Bronchial epithelial cell (primary cell): ENCODE results near the gene MAGI2. TPM values are rescaled to one million over a fixed set of nuclear protein-coding genes. Genes with fewer than 3 reads are reported as not detected.

Experiments
- DNase-seq: peaks from one replicate; pipeline ENCODE4 v3.0.0-alpha.2; 2010; ENCODE audit warnings: low read depth
- FAIRE-seq: peaks from 2 replicates; lab custom pipeline; 2011; peaks lifted over from hg19 to GRCh38; lab: Jason Lieb, UNC
- H3K27me3 ChIP-seq: 2 replicates; pipeline ENCODE4 v1.5.1; 2011; ENCODE audit warnings: low read length; ENCODE audit not compliant: control insufficient read depth, insufficient read depth
- H3K36me3 ChIP-seq: 2 replicates; pipeline ENCODE4 v1.5.1; 2011; ENCODE audit warnings: low read length; ENCODE audit not compliant: control insufficient read depth, insufficient read depth
- H3K4me3 ChIP-seq: 2 replicates; pipeline ENCODE4 v1.5.1; 2011; ENCODE audit warnings: mild to moderate bottlenecking, low read depth, low read length, control low read depth
- CTCF ChIP-seq: IDR thresholded peaks from 2 replicates; pipeline ENCODE4 v1.5.1; 2011; ENCODE audit warnings: mild to moderate bottlenecking, moderate library complexity, low read length, control low read depth, inconsistent platforms; ENCODE audit not compliant: insufficient read depth, severe bottlenecking
- total RNA-seq: library from RNA; depleted of rRNA; stranded (reverse); fragments of >200 nt; gene quantifications from 2 replicates; pipeline ENCODE4 v1.2.1, GENCODE V29; 2014

MAGI2 gene
- total RNA-seq, 1 donor from 2014 or later, result 2.6 TPM

GRCh38 chr7:79296553-79297320, 156.7 kb downstream of the MAGI2 start:
- TF ChIP-seq CTCF, result no peak
- DNase-seq (peak; percentile 90), FAIRE-seq (no peak)
- Histone ChIP-seq H3K36me3 (no peaks in the 10 kb centered on the region), H3K27me3 (no peaks in the 10 kb centered on the region), H3K4me3 (no peak overlapping the region)

- Histone ChIP-seq H3K36me3 (no peaks in the 10 kb centered on the region), H3K4me3 (no peak overlapping the region)
- peak; percentile 95 for DNase-seq
Observed at GRCh38 chr7:79293655-79294142, 159.8 kb downstream of the MAGI2 start.

GRCh38 chr7:79292834-79293233, 160.6 kb downstream of the MAGI2 start:
- no peak for TF ChIP-seq CTCF
- no peaks in the 10 kb centered on the region for H3K27me3 ChIP-seq
- FAIRE-seq, result no peak
- no peak overlapping the region for H3K4me3 ChIP-seq
- no peaks in the 10 kb centered on the region for H3K36me3 ChIP-seq
- no peak for DNase-seq

More at GRCh38 chr7:79293655-79294142, 159.8 kb downstream of the MAGI2 start:
- H3K27me3 ChIP-seq, result no peaks in the 10 kb centered on the region
- no peak for TF ChIP-seq CTCF
- FAIRE-seq, result no peak

GRCh38 chr7:79291498-79291865, 162.0 kb downstream of the MAGI2 start:
- H3K27me3 ChIP-seq, result no peaks in the 10 kb centered on the region
- H3K36me3 ChIP-seq, result no peaks in the 10 kb centered on the region
- no peak for TF ChIP-seq CTCF
- no peak overlapping the region for H3K4me3 ChIP-seq
- DNase-seq (peak; percentile 73), FAIRE-seq (no peak)

DNA sequence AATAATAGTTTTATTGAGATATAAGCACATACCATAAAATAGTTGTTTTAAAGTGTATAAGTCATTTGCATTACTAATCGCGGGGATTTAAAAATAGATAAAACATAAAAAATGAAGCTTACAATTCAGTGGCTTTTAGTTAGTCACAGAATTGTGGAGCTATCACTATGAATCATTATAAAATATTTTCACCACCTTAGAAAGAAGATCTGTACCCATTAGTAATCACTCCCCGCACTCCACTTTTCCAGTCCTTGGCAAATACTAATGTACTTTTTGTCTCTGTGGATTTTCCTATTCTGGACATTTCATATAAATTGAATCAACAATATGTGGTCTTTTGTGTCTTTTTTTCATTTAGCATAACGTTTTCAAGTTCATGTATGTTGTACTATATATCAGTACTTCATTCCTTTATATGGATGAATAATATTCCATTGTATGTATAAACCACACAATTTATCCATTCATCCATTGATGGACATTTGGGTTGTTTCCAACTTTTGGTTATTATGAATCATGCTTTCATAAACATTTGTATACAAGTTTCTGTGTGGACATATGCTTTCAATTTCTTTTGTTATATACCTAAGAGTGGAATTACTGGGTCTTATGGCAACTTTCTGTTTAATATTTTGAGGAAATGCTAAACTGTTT, 162.5 kb downstream of the MAGI2 start:
- Histone ChIP-seq H3K4me3 (no peak overlapping the region), H3K36me3 (no peaks in the 10 kb centered on the region), H3K27me3 (no peaks in the 10 kb centered on the region)
- FAIRE-seq, result no peak
- peak; percentile 94 for DNase-seq
- TF ChIP-seq CTCF, result no peak
